Osteocyte (in vitro differentiated cells): ENCODE measurements around the gene ADGRA1. TPM values are rescaled to one million over a fixed set of nuclear protein-coding genes. Genes with fewer than 3 reads are reported as not detected.
A peak's percentile ranks its signal among the peaks of the same experiment; 100 is the strongest.

Source experiments
- DNase-seq: peaks from one replicate; pipeline ENCODE4 v3.0.0; 2021; ENCODE audit warnings: mixed read lengths; ENCODE audit not compliant: unreplicated experiment; ENCODE audit errors: extremely low spot score
- H3K27ac Mint-ChIP-seq: one replicate; pipeline ENCODE4 v1.8.0; 2021; ENCODE audit warnings: mild to moderate bottlenecking, mixed read lengths; ENCODE audit not compliant: unreplicated experiment
- H3K27me3 Mint-ChIP-seq: one replicate; pipeline ENCODE4 v1.8.0; 2021; ENCODE audit warnings: mixed read lengths; ENCODE audit not compliant: unreplicated experiment
- H3K36me3 Mint-ChIP-seq: one replicate; pipeline ENCODE4 v1.8.0; 2021; ENCODE audit warnings: mixed read lengths; ENCODE audit not compliant: unreplicated experiment
- H3K4me1 Mint-ChIP-seq: one replicate; pipeline ENCODE4 v1.8.0; 2021; ENCODE audit warnings: mixed read lengths; ENCODE audit not compliant: unreplicated experiment
- H3K4me3 Mint-ChIP-seq: one replicate; pipeline ENCODE4 v1.8.0; 2021; ENCODE audit warnings: mild to moderate bottlenecking, moderate library complexity, mixed read lengths; ENCODE audit not compliant: unreplicated experiment
- H3K9me3 Mint-ChIP-seq: one replicate; pipeline ENCODE4 v1.8.0; 2021; ENCODE audit warnings: mixed read lengths; ENCODE audit not compliant: unreplicated experiment
- CTCF ChIP-seq: fragments of 200-600 bp; sonication (generic); IDR thresholded peaks from 2 replicates; pipeline ENCODE4 v1.5.0; 2021; ENCODE audit warnings: antibody characterized with exemption, mild to moderate bottlenecking, moderate library complexity
- total RNA-seq: library from RNA; stranded (reverse); gene quantifications from 2 replicates; pipeline ENCODE4 v1.2.1, GENCODE V29; 2021

The ADGRA1 gene
- total RNA-seq, 1 donor from 2014 or later, result not detected

- DNase-seq, result no peak
- Mint-ChIP-seq H3K27ac (no peak overlapping the region), H3K36me3 (no peaks in the 10 kb centered on the region), H3K27me3 (no peaks in the 10 kb centered on the region), H3K4me1 (no peaks in the 10 kb centered on the region), H3K4me3 (no peak overlapping the region), H3K9me3 (no peaks in the 10 kb centered on the region)
- no peak for TF ChIP-seq CTCF
Observed at GRCh38 chr10:133123746-133124356, 36.1 kb downstream of the ADGRA1 start.

DNA sequence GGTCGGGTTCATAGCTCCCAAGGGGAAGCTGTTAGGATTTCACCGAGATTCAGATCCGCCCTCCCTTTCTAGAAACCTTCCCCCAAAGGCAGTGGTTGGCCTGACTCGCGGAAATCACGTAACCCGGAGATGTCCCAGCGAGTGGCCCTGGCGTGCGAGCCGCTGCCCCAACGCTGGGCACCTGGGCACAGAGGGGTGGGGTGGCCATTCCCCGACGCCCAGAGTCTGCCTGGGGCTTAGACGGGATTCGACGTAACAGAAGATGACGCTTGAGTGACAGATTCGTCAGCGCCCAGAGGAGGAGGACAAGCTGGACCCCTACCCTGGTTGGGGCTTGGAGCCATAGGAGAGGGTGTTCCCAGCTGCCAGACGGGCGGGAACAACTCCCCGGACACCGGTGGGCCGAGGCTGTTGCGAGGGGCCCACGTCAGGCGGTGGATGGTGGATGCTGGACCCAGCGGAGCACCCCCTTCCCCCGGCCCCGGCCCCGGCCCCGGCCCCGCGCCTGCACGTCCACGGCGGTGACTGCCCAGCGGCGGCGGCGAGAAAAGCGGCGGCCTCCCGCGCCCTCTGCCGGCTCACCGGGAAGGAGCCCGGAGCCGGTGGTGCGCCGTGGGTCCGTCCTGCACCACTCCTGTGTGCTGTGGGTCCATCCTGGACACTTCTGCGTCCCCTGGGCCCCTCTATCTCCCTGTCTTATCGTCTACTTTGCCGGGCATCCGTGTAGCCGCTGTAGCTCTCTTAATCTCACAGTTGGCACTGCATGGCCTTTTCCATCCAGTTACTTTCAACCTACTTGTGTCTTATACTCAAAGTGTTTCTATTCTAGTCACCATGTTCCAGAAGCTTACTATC lies 36.9 kb downstream of the ADGRA1 start:
- no peak overlapping the region for H3K27ac Mint-ChIP-seq
- H3K27me3 Mint-ChIP-seq, result no peaks in the 10 kb centered on the region
- H3K4me3 Mint-ChIP-seq, result no peak overlapping the region
- no peak for DNase-seq
- H3K4me1 Mint-ChIP-seq, result no peaks in the 10 kb centered on the region
- H3K9me3 Mint-ChIP-seq, result no peaks in the 10 kb centered on the region
- peak; percentile 43 for TF ChIP-seq CTCF
- H3K36me3 Mint-ChIP-seq, result no peaks in the 10 kb centered on the region

- DNase-seq, result no peak
Observed at GRCh38 chr10:133125901-133126300, 38.2 kb downstream of the ADGRA1 start.

GRCh38 chr10:133126431-133127290 lies 38.9 kb downstream of the ADGRA1 start:
- Mint-ChIP-seq H3K9me3 (no peaks in the 10 kb centered on the region), H3K4me3 (no peak overlapping the region), H3K36me3 (no peaks in the 10 kb centered on the region), H3K4me1 (no peaks in the 10 kb centered on the region), H3K27ac (no peak overlapping the region), H3K27me3 (no peaks in the 10 kb centered on the region)
- TF ChIP-seq CTCF, result no peak
- DNase-seq, result no peak

More at GRCh38 chr10:133125901-133126300, 38.2 kb downstream of the ADGRA1 start:
- Mint-ChIP-seq H3K27ac (no peak overlapping the region), H3K4me3 (no peak overlapping the region), H3K9me3 (no peaks in the 10 kb centered on the region), H3K36me3 (no peaks in the 10 kb centered on the region), H3K4me1 (no peaks in the 10 kb centered on the region), H3K27me3 (no peaks in the 10 kb centered on the region)
- TF ChIP-seq CTCF, result no peak
